Activated B cell treated with CpG ODN at 0.5 μM for 24 hours (primary cell): ENCODE results near the gene LYPD5. TPM values are rescaled to one million over a fixed set of nuclear protein-coding genes. Genes with fewer than 3 reads are reported as not detected.

Experiments used
- ATAC-seq: fragments of 200-7000 bp; cut with Tn5 transposase; one replicate; pipeline ENCODE4 v1.10.0; 2021; ENCODE audit warnings: low read depth, mild to moderate bottlenecking, moderate library complexity
- CTCF ChIA-PET: fragments of 350-600 bp; sonication (Branson Sonifier 250); formaldehyde crosslinking; loops from one replicate; lab custom pipeline; 2021; ENCODE audit warnings: antibody characterized with exemption; lab: Charles Lee
- POLR2A ChIA-PET: fragments of 350-600 bp; sonication (Branson Sonifier 250); formaldehyde crosslinking; loops from one replicate; lab custom pipeline; 2021; ENCODE audit warnings: antibody characterized with exemption; lab: Charles Lee
- DNase-seq: peaks from one replicate; pipeline ENCODE4 v3.0.0; 2022
- H3K27ac Mint-ChIP-seq: one replicate; pipeline ENCODE4 v1.8.0; 2020; ENCODE audit warnings: mixed read lengths
- H3K27me3 Mint-ChIP-seq: one replicate; pipeline ENCODE4 v1.8.0; 2021; ENCODE audit warnings: mixed read lengths
- H3K36me3 Mint-ChIP-seq: one replicate; pipeline ENCODE4 v1.8.0; 2021; ENCODE audit warnings: low read depth, mixed read lengths
- H3K4me1 Mint-ChIP-seq: one replicate; pipeline ENCODE4 v1.8.0; 2021; ENCODE audit warnings: mixed read lengths
- H3K4me3 Mint-ChIP-seq: one replicate; pipeline ENCODE4 v1.8.0; 2020; ENCODE audit warnings: mild to moderate bottlenecking, mixed read lengths
- H3K9me3 Mint-ChIP-seq: one replicate; pipeline ENCODE4 v1.8.0; 2020; ENCODE audit warnings: mixed read lengths
- intact Hi-C: fragments of 100-400 bp; cut with micrococcal nuclease; formaldehyde crosslinking; loops from one replicate; pipeline ENCODE4 v1.15.1; 2024
- total RNA-seq: library from RNA; stranded (reverse); gene quantifications from 2 replicates; pipeline ENCODE4 v1.2.3, GENCODE V29; 2022
- TF ChIP-seq, protein P1 (sequence below): fragments of 200-600 bp; IDR thresholded peaks from one replicate; pipeline ENCODE4 v1.8.0; 2022; ENCODE audit warnings: antibody characterized with exemption, mild to moderate bottlenecking

Gene LYPD5
- total RNA-seq, 1 donor from 2014 or later = 0.44 TPM

DNA sequence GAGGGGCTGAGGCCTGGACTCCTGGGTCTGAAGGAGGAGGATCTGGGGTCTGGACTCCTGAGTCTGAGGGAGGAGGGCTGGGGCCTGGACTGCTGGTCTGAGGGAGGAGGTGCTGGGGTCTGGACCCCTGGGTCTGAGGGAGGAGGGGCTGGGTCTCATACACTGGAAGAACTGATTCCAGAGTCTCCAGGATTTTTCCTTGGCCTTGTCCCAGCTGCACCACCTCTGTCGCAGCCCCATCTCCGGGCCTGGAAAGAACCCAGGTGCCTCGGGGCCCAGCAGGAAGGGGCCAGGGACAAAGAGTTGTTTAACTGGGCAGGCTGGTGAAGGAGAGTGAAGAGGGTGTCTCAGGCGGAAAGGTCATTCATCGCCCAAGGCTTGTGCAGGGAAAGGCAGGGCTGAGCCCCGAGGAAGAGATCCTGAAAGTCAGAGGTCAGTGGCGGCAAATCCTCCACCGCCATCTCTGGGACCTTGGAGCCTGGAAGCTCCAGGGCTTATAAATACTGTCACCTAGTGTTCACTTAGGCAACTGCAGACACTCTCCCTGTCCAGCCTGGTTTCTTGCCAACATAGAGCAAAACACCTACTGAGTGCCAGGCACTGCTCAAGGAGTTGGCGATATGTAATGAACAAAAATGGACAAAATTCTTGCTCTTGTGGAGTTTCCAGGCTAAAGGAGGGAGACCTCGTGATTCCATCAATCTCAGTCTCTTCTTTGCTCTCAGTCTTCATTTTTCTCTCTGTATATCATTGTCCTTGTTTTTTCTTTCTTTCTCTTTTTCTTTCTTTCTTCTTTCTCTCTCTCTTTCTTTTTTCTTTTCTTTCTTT is 17.1 kb downstream of the LYPD5 start:
- intact Hi-C loops = loop anchor here (1.0 to 10.0 kb wide), 8 partner anchors 24 to 340 kb away; partner anchors contain the start of genes IRGQ, ZNF575 and ZNF576
- Mint-ChIP-seq H3K36me3 (peaks cover 3% of the 10 kb centered on the region), H3K9me3 (no peaks in the 10 kb centered on the region), H3K27me3 (no peaks in the 10 kb centered on the region), H3K4me1 (peaks cover 44% of the 10 kb centered on the region), H3K27ac (peak overlapping the region; percentile 94), H3K4me3 (peak overlapping the region; percentile 48)
- TF ChIP-seq, protein P1, sequence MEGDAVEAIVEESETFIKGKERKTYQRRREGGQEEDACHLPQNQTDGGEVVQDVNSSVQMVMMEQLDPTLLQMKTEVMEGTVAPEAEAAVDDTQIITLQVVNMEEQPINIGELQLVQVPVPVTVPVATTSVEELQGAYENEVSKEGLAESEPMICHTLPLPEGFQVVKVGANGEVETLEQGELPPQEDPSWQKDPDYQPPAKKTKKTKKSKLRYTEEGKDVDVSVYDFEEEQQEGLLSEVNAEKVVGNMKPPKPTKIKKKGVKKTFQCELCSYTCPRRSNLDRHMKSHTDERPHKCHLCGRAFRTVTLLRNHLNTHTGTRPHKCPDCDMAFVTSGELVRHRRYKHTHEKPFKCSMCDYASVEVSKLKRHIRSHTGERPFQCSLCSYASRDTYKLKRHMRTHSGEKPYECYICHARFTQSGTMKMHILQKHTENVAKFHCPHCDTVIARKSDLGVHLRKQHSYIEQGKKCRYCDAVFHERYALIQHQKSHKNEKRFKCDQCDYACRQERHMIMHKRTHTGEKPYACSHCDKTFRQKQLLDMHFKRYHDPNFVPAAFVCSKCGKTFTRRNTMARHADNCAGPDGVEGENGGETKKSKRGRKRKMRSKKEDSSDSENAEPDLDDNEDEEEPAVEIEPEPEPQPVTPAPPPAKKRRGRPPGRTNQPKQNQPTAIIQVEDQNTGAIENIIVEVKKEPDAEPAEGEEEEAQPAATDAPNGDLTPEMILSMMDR = peak; percentile 92
- CTCF ChIA-PET = interaction anchor here (0.6 to 8.6 kb wide), 17 partner anchors 11 to 338 kb away, joined by 3 to 113 read pairs (median 4); partner anchors contain the start of gene SMG9
- peak; percentile 13 for ATAC-seq
- DNase-seq = no peak
- POLR2A ChIA-PET = interaction anchor here (0.6 to 12.2 kb wide), 7 partner anchors 25 to 1173 kb away, joined by 3 to 661 read pairs (median 5); partner anchors contain the start of genes IRGQ, SMG9, ZNF575 and ZNF576

DNA sequence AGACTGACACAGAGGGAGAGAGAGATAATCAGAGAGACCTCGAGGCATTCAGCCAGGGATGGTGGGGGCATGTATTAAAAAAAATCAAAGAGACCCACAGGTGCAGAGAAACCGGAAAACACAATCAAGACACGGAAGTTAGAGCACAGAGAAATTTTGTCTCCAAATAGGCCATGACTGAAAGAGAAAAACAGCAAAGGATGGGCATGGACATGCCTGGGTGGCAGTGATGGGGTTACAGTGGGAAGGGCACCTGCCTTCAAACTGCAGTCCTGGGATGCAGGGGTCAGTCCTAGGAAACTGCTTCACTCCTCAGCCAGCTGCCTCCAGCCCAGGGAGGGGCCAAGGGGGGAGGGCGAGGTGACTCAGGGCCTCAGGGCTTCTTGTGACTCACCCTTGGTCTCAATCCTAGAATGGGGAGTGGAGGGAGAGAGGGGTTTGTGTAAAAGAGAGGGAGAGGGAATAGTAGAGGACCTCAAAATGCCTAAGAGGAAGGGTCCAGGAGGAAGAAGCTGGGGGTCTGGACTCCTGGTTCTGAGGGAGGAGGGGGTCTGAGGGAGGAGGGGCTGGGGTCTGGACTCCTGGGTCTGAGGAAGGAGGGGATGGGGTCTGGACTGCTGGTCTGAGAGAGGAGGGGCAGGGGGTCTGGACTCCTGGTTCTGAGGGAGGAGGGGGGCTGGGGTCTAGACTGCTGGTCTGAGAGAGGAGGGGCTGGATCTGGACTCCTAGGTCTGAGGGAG is 17.8 kb downstream of the LYPD5 start:
- peaks cover 7% of the 10 kb centered on the region for H3K36me3 Mint-ChIP-seq
- POLR2A ChIA-PET = interaction anchor here (0.6 to 12.2 kb wide), 7 partner anchors 9 to 252 kb away, joined by 3 to 661 read pairs (median 4); partner anchors contain the start of genes IRGQ, SMG9, ZNF575 and ZNF576
- TF ChIP-seq, protein P1 = no peak
- DNase-seq (peak; percentile 50), ATAC-seq (peak; percentile 15)
- peaks cover 48% of the 10 kb centered on the region for H3K4me1 Mint-ChIP-seq
- intact Hi-C loops = loop anchor here (1.0 to 10.0 kb wide), 5 partner anchors 83 to 340 kb away; partner anchors contain the start of genes IRGQ, ZNF575 and ZNF576
- no peaks in the 10 kb centered on the region for H3K9me3 Mint-ChIP-seq
- H3K27ac Mint-ChIP-seq = peak overlapping the region; percentile 94
- H3K4me3 Mint-ChIP-seq = peak overlapping the region; percentile 88
- H3K27me3 Mint-ChIP-seq = no peaks in the 10 kb centered on the region
- CTCF ChIA-PET = interaction anchor here (0.8 to 8.6 kb wide), 15 partner anchors 12 to 337 kb away, joined by 3 to 113 read pairs (median 5); partner anchors contain the start of gene SMG9

DNA sequence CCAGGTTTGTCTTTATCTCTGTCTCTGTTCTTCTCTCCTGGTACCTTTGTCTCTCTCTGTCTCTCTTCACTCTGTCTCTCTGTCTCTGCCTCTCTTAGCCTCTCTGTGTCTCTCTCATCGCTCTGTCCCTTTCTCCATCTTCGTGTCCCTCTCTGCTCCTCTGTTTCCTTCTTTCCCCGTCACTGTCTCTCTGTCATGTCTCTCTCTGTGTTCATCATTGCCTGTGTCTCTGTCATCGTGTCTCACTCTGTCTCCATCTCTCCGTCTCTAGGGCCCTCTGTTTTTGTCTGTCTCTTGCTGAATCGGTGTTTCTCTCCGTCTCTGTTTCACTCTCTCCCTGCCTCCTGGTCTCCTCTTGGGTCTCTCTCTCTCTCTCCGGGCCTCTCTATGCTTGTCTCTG is 18.6 kb downstream of the LYPD5 start:
- H3K27me3 Mint-ChIP-seq = no peaks in the 10 kb centered on the region
- peaks cover 14% of the 10 kb centered on the region for H3K36me3 Mint-ChIP-seq
- intact Hi-C loops = loop anchor here (1.0 to 10.0 kb wide), 5 partner anchors 82 to 339 kb away; partner anchors contain the start of genes IRGQ, ZNF575 and ZNF576
- peak overlapping the region; percentile 88 for H3K4me3 Mint-ChIP-seq
- POLR2A ChIA-PET = interaction anchor here (1.3 to 12.2 kb wide), 2 partner anchors 9 to 23 kb away, joined by 3 to 661 read pairs; partner anchors contain the start of gene SMG9
- no peaks in the 10 kb centered on the region for H3K9me3 Mint-ChIP-seq
- TF ChIP-seq, protein P1 = no peak
- ATAC-seq (no peak), DNase-seq (no peak)
- CTCF ChIA-PET = interaction anchor here (8.6 kb wide), 1 partner anchor 37 kb away, joined by 113 read pairs; no protein-coding TSS in a partner anchor
- peak overlapping the region; percentile 94 for H3K27ac Mint-ChIP-seq
- H3K4me1 Mint-ChIP-seq = peaks cover 55% of the 10 kb centered on the region

DNA sequence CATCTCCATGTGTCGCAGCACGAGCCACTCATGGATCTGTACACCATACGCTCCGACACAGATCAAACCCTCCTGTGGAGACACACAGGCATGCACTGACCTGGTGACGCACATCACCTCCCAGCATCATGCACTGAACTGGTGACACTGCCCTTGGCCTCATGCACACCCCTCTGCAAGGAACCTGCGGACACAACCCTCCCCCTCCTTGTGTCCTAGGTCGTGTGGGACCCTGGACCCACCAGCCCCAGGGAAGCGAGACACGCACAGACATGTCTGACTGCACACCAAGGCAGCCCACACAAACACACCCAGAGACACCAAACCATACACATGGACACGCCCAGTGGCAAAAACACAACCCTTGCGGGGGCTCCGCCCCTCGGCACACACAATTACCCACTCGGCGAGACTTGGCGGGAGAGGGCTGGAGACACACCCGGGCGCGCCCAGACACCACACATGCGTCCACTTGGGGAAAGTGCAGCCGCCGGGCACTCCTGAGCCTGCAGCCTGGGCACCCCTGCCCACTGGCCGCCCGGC is 19.5 kb downstream of the LYPD5 start:
- peaks cover 64% of the 10 kb centered on the region for H3K4me1 Mint-ChIP-seq
- H3K9me3 Mint-ChIP-seq = no peaks in the 10 kb centered on the region
- peak; percentile 41 for ATAC-seq
- peaks cover 20% of the 10 kb centered on the region for H3K36me3 Mint-ChIP-seq
- H3K27ac Mint-ChIP-seq = peak overlapping the region; percentile 94
- POLR2A ChIA-PET = interaction anchor here (0.6 to 12.2 kb wide), 2 partner anchors 23 to 38 kb away, joined by 6 to 661 read pairs; partner anchors contain the start of gene SMG9
- CTCF ChIA-PET = interaction anchor here (1.0 to 8.6 kb wide), 2 partner anchors 15 to 37 kb away, joined by 4 to 113 read pairs; no protein-coding TSS in a partner anchor
- TF ChIP-seq, protein P1 = no peak
- H3K27me3 Mint-ChIP-seq = no peaks in the 10 kb centered on the region
- intact Hi-C loops = loop anchor here (5.0 to 10.0 kb wide), 4 partner anchors 188 to 338 kb away; partner anchors contain the start of genes IRGQ, ZNF575 and ZNF576
- DNase-seq = peak; percentile 51
- H3K4me3 Mint-ChIP-seq = peak overlapping the region; percentile 88
